GM21717 (cell line): ENCODE measurements around the gene ODC1.

ENCODE experiments used
- ATAC-seq: cut with Tn5 transposase; IDR thresholded peaks from one replicate; pipeline ENCODE4 v1.9.1; 2021; ENCODE audit warnings: mild to moderate bottlenecking, moderate library complexity; ENCODE audit not compliant: unreplicated experiment

The ODC1 gene

GRCh38 chr2:10435820-10436204 is 12.3 kb downstream of the ODC1 start:
- no peak for ATAC-seq

GRCh38 chr2:10434886-10435819 is 13.0 kb downstream of the ODC1 start:
- peak; percentile 52 for ATAC-seq

DNA sequence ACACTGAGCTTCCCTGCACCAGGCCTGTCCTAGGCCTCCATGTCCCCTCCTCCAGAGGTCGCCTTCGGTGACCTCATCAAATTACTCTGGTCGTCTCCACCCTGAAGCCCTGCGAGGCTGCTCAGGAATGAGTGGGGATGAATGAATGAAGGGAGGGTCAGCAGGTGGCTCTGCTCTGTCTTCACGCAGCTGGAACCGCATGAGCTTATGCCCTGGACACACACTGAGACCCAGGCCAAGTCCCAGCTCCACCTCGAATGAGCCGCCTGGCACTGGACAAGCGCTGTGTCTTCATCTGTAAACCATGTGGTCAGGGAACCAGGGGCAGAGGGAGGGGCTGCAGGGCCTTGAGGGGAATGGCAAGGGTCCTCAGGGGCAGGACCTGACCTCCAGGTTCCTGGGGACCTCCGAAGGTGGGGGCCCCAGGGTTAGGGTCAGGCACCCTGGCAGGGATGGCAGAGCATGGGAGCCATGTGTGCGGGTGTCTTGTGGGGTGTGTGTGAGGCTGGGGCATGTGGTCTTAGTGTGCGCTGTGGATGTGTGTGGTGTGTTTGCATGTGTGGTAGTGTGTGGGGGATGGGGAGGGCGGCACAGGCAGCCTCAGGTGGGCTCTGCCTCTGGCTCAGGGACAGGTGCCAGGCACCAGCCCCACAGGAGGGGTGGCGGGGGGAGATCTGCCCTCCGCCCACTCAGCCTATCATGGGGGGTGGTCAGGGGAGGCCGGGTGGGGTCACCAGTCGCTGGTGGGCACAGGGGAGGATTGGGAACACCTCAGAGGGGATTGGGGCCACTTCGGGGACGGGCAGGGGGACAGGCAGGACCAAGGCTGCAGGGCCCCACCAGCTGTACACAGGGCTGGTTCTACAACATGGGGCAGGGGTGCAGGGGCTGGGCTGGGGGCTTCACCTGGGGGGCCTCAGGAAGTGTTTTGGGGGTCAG is 13.9 kb downstream of the ODC1 start:
- no peak for ATAC-seq

- ATAC-seq, result no peak
Measured at GRCh38 chr2:10433264-10433946, 14.7 kb downstream of the ODC1 start.

- ATAC-seq, result no peak
Measured at GRCh38 chr2:10432311-10433181, 15.6 kb downstream of the ODC1 start.

DNA sequence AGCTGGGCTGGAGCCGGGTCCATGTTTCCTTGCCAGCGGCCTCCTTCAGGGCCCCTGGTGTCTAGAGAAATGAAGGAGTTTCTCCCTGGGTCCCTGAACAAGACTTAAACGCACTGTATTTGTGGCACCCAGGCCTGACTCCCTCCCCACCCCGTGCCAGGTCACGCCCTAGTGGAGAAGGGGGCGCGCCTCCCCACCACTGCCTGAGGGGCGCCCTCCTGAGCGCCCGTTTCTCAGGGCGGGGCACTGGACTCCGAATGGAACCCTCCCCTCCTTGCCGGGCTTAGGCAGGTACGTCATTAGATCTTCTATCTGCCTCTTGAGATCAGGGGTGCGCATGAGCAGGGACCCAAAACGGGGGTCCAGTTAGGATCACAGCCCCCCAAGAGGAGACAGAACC is 16.3 kb downstream of the ODC1 start:
- ATAC-seq, result no peak

- no peak for ATAC-seq
Measured at GRCh38 chr2:10430886-10431622, 17.1 kb downstream of the ODC1 start.

GRCh38 chr2:10428924-10429323 is 19.2 kb downstream of the ODC1 start:
- ATAC-seq, result no peak

- no peak for ATAC-seq
Measured at GRCh38 chr2:10428355-10428754, 19.8 kb downstream of the ODC1 start.

- no peak for ATAC-seq
Measured at GRCh38 chr2:10427618-10427949, 20.5 kb downstream of the ODC1 start.

DNA sequence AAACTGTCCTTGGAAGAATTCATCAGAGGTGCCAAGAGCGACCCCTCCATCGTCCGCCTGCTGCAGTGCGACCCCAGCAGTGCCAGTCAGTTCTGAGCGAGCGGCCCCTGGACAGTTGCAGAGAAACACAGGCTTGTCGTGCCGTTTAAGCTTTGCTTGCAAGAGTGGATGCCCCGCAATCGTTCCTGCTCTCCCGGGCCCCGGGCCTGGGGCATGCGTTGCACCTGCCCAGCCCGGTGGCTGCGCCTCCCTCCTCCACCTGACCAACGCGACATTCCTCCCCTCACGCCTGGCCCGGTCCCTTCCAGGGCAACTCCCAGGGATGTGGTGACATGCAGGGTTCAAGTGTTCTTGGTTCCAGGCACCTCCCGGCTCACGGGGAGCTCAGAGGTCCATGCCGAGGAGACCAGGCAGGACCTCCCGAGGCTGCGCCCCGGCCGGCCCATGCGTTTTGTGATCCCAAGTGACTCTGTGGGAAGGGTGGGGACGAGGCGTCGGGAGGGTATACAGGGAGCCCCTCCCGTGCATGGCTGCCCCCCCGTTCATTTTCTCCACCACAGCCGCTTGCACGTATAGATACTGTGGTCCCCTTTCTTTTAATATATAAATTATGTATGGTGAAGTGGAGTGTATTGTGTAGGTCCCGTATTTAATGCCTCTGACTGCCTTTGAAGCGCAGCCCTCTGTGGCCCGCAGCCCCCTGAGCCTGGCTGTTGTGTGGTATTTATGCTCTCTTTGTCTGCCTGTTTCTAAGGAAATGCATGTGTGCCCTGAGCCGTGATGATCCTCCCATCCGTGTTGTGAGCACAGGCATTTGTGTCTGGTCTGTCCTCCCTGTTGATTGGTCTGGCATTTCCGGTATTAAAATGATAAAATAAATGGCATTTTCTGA is 21.2 kb downstream of the ODC1 start:
- ATAC-seq, result no peak

DNA sequence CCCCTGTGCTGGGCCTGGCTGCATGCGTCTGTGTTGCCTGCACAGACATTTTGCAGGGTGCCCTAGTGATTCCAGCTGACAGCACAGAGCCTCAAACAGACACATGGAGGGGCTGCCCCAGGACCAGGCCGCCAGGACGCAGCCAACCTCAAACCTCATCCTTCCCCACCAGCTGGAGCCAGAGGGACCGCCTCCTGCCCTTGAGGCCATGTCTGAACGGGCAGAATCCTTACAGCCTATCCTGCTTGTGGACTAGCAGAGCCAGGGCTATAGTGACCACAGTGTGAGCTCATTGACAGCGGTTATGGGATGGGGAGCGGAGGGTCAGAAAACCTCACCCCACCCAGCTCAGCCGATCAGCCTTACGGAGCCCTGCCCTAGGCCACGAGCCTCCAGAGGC is 22.4 kb downstream of the ODC1 start:
- no peak for ATAC-seq

DNA sequence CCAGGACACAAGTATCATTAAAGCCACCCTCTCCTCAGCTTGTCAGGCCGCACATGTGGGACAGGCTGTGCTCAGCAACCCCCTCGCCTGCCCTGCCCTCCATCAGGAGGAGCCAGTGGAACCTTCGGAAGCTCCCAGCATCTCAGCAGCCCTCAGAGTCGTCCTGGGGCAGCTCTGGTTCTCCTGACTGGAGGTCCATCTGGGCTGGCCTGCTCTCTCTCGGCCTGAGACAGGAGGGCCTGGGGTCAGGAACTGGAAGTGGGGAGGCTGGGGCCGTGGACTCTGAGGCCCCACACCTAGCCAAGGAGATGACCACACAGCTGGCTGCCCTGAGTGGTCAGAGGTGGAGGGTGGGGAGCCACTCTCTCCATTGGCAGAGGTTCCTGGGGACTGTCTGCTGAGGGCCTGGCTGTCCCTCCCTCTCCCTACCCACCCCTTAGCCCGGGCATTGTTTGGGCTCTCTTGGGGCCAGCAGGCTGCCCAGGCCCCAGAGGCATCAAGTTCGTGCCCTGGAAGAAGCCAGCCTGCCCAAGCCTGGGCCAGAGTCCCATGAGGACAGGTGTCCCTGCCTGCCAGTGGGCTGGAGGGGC is 23.1 kb downstream of the ODC1 start:
- no peak for ATAC-seq

DNA sequence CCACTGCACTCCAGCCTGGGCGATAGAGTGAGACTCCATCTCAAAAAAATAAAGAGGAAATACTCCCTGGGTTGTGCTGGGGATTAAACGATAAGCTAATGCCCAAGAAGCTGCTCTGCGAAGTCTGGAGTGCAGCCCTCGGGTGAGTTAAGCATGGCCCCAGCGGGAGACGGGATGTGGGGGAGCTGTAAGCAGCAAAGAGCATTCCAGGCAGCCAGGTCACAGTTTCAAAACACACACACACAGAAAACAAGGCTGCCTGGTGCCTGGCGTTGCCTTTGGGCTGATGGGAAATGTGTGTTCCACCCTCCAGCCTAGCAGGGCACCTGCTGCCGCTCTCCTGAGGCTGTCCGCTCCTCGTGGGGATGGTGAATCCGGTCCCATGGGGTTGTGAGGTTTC is 24.1 kb downstream of the ODC1 start:
- ATAC-seq, result no peak

- no peak for ATAC-seq
Measured at GRCh38 chr2:10423400-10423774, 24.7 kb downstream of the ODC1 start.

DNA sequence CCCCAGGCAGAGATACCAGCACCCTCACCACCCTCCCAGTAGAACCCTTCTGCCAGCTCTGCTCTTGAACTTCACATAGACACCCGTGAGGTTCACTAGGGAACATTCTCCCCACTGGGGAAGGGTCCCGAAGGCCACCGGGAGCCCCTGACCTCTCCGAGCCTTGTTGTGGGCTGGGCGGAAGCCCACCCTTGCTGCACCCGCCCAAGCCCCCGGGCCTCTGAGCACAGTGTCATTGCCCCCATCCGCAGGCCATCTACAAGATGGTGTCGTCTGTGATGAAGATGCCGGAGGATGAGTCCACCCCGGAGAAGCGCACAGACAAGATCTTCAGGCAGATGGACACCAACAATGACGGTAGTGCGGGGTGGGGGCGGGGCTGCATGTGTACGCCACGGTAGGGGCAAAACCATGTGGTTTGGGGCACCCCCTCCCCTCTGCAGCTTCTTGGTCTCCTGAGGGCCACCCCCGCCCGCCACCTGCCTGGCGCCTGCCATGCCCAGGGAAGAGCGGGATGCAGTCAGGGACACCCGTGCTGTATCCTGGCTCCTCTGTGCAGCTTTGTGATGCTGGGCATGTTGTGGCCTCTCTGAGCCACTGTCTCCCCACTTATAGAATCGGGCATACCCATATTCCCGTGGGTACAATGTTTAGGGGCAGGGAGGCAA is 25.3 kb downstream of the ODC1 start:
- ATAC-seq, result no peak

DNA sequence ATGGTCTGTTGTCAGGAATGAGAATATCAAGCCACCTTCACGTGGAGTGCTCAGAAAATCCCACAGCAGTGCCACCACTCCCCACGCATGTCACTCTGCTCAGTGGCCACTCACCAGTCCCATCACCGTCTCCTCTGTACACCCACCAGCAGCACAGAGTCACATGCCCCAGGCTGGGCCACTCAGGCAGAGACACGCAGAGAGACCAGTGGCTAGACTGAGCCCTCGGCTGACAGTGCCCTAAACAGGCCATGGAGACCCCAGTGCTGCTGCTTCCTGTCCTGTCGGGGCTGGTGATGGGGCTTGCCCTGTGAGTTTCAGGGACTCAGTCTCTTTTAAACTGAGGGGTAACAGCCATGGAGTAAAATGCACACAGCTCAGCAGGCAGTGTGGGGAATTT is 25.9 kb downstream of the ODC1 start:
- ATAC-seq, result no peak
